ENCODE results near the gene CPXM2.

Gene CPXM2

DNA sequence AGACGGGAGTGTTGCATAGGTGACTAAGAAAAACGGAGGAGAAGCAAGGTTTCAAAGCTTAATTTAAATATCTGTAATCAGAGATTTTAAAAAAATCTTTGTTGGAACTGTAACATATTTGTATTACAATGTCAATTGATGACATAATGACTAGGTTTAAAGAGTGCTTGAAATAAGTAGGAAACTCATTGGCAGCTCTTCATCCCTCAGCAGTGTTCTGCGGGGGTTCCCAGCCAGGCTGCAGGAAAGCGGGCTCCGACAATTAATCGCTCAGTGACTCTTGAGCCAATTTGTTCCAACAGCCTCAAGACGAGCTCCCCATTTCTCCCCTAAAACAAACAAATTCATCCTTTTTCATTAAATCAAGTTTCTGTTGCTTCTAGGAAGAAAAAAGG lies 22.6 kb downstream of the CPXM2 start:
- no peak for DNase-seq (ENCODE audit: low read depth, low spot score)

DNA sequence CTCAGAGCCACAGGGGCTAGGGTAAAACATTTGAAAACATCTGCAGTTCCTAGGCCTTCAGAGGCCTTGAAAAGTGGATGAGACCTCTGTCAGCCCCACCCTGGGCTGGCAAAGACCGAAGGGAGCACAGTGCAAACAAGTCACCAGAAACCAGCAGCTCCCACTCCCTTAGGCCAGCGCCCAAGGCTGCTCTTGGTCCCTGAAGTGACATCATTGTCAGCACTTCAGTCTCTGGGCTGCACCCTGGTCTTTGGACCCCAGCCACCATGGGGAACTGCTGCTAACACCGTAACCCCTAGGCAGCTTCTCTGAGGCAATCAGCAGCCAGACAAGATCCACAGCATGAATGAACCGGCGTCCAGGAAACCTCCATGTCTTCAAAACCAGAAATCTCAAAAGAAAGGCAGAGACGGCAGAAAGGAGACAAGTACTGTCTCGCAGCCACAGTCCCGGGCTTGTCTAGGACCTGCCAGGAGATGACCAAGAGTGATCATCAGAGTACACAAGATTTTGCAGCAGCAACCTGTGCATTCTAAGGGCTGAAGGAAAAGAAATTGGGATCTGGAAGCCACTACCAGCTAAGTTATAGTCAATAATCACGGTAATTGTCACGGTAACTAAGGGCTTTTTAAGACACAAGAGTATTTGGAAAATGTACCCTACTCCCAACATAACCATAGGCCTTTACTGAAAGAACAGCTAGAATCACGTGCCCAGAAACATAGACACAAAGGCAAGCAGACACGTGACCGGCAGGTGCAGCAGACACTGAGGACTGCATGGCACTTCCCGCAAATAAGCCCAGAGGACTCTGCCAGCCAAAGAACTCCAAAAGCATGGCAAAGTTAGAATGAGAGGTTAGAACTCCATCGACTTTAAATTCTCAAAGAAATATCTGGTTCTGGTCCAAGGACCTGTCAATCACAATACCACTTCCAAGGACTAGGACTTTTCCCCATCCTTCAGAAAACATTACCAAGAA lies 23.3 kb downstream of the CPXM2 start:
- no peak for DNase-seq (ENCODE audit: low read depth, low spot score)

DNA sequence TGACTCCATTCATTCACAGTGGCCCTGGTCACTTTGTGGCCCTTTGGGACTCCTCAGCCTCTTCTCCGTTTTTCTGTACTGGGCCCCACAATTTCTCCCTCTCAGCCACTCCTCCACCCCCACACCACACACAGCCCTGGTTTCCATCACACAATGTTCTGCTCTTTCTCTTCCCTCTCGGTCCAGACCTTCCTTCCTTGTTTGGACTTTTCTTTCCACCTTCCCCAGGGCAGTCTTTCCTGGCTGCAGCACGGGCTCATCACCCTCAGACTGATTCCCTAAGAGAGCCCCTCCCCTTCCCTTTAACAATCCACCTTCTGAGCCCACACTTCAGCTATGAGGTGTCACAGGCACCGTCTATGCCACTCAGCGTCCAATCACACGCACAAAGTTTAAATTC lies 25.7 kb downstream of the CPXM2 start:
- DNase-seq (ENCODE audit: low read depth, low spot score), result no peak

DNA sequence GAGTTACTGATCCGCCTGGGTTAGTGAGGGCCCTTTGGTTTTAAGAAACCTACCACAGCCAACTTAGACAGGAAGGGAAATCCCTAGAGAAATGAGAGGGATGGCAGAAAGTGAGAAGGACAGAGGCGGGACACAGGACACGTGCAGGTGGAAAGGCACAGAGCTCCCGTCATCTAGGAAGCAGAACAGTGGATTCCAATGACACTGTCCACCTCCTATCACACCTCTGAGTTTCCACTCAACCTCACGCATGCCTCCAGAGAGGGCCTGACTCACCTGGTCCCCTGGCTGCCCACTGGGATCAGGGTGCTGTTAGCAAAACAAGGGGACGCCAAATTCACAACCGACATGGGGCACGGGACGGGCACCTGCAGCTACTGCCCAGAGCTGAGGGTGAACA lies 26.3 kb downstream of the CPXM2 start:
- DNase-seq (ENCODE audit: low read depth, low spot score), result no peak

DNA sequence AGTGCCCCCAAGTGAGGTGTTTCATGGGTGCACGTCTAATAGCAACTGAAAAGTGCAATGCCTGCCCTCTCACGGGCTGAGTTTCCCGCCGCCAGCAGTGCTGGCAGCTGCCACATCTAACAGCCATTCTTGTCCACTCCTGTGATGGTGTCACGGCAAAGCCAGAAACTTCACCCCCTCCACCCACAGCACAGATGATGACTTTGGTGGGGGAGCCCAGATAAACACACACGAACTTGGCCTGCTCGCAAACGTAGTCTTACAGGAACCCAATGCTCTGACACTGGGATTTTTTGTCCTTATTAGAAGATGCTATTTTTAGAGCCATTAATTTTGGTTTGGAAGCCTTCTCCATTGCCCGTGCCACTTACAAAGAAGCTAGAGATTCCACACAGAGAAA lies 26.7 kb downstream of the CPXM2 start:
- DNase-seq (ENCODE audit: low read depth, low spot score), result no peak

DNA sequence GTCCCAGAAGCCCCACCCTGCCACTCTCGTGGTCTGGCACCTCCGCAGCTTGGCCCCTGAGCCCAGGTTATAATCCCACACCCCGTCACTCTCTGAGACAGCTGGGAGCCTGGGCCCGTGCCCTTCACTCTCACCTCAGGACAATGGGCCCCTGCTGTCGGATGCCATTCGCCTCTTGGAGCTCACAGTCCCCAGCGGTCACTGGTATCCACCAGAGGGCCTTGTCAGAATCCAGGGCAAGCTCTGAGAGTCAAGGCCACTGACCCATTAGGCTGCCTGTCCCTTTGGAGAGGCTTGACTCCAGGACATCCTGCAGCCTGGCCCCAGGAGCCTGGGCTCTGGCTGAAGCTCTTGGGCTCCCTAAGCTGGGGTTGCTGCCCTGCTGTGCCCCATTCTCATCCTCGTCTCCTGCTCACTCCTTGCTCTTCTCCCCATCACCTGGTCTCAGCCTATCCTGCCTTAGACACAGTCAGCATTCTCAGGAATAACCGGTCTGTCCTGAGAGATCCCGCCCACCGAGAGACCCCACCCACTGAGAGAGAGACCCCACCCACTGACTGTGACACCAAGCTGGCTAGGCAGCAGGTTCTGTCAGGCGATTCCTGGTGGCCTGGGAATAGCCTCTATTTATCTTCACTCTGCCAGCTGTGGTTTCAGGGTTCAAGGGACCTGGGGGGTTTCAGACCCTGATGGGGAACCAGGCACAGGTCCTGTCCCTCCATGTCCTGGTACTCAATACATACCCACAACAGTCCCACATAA lies 27.7 kb downstream of the CPXM2 start:
- DNase-seq (ENCODE audit: low read depth, low spot score), result no peak

DNA sequence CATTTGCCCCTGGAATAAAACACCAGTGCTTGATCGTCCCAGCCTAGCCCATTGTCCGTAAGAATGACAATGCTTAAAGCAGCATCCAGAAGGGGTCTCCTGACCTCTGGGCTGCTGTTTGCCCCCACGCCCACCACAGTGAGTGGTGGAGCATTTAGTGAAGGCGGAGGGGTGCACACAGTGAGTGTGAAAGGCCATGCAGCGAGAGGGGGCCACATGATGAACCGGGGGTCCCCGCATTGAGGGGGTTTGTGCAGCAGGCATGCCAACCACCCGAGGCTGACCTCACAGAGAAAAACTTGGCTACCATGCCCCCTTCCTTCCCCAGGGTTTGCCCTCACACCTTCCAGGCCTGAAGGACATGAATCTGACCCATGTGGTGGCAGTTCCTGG lies 28.4 kb downstream of the CPXM2 start:
- DNase-seq (ENCODE audit: low read depth, low spot score), result no peak

DNA sequence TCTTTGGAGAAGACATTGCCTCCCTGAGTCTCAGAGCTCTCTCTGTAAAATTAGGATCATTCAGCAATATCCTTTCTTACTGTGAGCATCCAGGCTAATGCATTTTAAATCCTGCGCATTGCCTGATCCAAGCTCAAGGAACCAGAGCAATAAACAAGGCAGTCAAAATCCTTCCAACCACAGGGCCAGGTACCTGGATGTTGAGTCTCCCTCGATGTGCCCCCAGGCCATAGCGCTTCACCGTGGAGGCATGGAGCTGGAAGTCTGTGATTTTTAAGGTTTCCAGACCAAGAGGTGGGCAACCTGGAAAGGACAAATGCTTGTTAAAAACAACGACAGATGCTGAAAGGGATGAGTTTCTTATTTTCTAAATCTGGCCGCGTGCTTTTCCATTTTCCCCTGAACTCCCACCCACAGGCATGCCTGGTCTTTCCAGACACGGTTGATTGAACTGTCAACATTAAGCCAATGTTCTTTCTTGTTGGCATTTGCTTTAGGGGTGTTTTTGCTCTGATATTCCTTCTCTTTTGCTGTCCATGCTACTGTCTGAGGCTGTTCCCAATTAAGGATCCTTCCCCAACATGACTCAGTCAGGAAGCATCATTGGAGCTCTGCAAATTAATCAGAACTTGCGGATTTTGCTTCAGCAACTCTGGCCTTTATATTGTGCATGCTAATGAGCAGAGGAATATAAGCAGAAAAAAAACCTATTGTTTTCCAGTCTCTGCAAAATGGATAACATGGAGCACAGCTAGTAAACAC lies 29.0 kb downstream of the CPXM2 start:
- DNase-seq (ENCODE audit: low read depth, low spot score), result no peak

DNA sequence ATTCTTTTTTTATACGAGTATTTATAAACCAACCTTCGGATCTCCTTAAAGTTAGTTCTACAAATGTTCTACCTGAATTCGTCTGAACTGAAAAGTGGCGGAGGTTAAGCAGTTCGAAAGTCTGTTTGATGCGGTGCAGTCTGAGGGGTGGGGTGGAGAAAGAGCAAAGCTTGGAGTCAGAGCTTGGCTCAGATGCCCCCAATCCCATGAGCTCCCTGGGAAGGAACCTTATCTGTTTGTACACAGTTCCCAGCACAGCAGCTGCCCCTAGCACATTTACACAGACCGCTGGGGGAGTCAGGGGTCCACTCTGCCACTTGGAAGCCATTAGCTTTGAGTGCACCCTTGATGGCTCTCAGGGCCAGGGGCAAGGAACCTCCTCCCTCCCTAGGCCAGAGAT lies 30.8 kb downstream of the CPXM2 start:
- DNase-seq (ENCODE audit: low read depth, low spot score), result no peak

DNA sequence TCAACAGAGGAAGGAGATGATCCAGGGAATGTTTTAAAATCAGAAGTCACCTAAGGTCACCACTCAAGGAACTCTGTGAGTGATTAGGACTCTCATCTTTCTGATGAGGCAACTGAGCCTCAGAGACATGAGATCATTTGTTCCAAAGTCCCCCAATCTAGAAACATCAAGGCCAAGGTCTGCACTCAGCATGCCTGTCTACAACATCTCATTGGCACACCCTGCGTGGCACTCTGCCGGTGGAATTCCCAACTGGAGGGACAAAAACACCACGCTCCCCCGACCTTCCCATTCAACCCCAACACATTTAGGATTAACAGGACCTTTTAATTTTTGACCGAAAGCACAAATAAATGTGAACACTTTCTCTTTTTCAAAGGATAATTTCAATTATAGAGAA lies 31.4 kb downstream of the CPXM2 start:
- DNase-seq (ENCODE audit: low read depth, low spot score), result no peak

DNA sequence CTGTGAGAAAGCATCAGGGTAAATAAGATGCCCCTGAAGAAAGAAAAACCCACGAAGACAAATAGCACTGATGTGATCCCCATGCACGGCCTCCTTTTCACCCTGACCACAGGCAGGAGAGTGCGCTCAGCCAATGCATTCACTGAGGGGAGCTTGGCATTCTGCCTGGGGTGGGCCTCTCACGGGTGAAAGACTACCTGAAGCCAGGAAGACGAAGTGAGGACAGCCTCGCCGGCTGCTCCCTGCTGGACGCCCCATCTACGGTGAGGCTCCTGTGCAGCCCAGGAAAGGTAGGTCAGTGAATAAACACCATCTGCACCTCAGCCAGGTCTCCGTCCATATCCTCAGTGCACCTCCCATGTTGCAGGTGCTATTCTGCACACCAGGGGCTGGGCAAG lies 32.0 kb downstream of the CPXM2 start:
- DNase-seq (ENCODE audit: low read depth, low spot score), result no peak

DNA sequence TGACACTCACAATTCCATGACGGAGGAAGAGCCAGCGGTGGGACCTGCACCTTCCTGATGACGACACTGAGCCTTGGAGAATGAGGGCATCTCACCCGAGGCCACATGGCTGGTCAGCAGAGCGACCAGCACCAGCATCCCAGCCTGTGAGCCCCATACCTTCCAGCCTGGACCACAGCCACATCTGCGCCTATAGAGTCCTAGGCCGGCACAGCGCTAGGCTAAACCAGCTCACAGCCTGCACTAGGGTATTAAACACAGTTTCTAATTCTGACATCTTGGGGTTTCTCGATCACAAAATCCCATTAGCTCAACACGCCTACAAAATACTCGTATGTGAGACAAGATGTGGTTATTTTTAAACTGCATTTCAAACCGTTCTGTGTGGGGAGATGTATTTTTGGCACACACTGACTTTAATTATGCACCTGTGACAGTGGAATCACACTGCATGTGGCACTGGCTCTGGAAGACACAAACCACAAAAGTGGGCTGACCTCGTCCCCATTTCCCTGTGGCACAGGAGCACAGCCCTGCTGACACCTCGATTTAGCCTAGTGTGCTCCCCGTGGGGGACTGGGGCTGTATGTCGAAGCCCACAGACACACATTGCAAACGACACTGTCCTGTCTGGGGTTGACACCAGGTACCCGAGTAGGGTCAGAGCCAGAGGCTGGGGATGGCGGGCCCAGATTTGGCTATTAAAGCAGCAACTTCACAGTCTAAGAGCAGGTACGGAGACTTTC lies 32.5 kb downstream of the CPXM2 start:
- DNase-seq (ENCODE audit: low read depth, low spot score), result no peak

DNA sequence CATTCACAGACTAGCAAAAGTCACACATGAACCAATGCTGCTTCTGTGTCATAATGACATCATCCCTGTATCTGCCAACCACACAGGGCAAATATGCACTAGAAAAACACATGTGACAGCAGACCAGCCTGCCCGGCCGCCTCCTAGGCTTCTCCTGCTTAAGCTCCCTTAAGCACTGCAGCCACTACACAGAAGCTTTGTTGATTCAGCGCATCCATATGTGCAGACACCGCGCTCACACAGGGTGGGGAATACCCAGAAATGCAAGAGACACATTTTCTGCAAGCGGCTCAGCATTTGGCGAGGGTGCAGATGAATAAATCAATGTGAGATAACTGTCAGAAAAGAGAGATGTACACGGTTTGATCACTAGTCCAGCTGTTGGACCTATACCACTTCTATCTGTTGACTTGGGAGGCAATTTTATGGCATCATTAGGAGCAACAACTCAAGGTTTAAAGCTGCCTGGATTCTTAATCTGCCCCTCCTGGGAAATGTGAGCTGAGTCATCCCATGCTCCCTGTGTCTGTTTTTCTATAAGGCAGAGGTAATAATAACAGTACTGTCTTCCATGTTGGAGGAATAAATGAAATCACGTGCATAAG lies 33.4 kb downstream of the CPXM2 start:
- no peak for DNase-seq (ENCODE audit: low read depth, low spot score)

DNA sequence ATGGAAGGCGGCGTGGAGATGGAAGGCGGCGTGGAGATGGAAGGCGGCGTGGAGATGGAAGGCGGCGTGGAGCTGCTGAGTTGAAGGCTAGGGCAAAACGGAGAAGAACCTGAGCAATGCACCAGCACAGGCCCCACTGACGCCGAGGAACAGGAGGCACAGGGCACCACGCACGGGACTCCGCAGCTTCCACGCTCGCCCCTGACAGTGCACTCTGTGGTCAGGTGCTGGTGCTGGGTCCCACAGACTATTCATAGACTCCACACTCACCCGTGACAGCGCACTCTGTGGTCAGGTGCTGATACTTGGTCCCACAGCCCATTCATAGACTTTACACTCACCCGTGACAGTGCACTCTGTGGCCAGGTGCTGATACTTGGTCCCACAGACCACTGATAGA lies 34.0 kb downstream of the CPXM2 start:
- DNase-seq (ENCODE audit: low read depth, low spot score), result no peak

DNA sequence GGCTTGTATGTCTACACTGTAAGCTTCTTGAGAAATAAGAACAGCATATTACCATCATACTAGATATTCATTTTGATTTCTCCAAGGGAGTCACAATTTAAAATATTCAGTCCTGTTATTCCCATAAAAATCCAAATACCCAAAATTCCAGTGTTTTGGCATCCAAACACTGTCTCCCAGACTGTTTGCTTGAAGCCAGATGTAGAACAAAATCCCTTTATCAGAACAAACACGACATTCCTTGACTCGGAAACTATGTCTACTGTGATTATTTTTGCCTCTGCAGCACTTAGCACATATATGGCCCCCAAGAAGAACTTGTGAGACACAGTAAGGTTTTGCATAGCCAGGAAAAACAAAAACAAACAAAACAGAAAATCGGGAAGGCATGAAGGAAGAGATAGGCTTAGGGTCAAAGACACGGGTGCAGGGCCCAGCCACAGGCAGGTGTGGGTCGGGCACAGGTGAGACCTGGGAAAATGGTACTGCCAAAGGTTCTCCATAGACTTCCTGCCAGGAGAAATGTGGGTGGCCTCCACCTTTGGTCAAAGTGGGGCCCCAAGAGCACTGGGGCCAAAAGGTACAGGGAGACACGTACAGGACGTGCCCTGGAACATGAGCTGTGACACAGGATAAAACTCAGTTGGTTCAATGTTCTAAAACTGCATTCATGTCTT lies 36.5 kb downstream of the CPXM2 start:
- no peak for DNase-seq (ENCODE audit: low read depth, low spot score)

DNA sequence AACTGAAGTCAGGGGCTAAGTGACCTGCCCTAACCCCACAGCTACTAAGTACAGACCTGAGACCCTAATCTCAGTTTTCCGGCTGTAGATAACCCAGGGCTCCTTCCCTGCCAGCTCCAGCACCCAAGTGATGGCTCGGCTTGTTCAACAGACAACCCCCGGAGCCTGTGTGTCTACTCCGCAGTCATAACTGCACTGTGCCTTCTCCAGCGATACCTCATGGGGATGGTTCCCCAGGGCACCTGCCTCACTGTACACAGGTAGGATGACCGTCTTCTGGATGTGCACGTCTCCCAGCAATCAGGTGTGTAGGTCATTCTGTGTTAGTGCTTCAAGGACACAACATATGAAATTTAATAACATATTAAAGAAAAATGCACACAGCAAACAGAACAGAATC lies 37.1 kb downstream of the CPXM2 start:
- no peak for DNase-seq (ENCODE audit: low read depth, low spot score)

DNA sequence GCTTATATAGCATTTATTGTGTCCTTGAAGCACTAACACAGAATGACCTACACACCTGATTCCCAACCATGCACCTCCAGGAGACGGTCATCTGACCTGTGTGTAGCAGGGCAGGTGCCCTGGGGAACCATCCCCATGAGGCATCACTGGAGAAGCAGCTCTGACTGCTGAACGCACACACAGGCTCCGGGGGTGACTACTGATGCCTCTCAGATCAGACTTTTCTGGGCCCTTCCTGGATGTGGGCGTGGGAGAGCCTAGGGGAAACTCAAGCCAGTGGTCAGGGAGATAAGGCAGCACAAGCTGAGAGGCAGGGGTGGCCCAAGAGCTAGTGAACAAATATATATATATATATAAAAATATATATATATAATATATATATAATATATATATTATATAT lies 37.6 kb downstream of the CPXM2 start:
- DNase-seq (ENCODE audit: low read depth, low spot score), result no peak

DNA sequence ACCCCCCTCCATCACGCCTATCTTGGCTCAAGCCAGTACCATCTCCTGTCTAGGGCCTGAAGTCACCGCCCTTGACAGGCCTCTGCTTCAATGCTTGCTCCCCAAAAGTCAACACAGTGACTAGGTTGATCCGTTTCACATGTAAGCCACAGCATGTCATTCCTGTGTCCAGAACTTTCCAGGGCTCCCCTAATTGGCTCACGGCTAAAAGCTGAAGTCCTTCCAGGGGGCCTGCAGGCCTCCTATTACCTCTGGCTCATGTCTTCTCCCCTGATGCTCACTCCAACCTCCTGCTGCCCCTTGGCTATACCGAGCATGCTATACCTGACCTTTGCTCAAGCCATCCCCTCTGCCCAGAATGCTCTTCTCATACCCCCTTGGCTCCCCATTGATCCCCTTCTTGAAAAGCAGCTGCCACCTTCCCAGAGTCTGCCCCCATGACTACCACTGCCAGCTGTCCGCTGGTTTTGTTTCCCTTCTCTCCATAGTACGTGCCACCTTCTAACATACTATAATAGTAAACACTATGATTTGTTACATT lies 39.1 kb downstream of the CPXM2 start:
- no peak for DNase-seq (ENCODE audit: low read depth, low spot score)

DNA sequence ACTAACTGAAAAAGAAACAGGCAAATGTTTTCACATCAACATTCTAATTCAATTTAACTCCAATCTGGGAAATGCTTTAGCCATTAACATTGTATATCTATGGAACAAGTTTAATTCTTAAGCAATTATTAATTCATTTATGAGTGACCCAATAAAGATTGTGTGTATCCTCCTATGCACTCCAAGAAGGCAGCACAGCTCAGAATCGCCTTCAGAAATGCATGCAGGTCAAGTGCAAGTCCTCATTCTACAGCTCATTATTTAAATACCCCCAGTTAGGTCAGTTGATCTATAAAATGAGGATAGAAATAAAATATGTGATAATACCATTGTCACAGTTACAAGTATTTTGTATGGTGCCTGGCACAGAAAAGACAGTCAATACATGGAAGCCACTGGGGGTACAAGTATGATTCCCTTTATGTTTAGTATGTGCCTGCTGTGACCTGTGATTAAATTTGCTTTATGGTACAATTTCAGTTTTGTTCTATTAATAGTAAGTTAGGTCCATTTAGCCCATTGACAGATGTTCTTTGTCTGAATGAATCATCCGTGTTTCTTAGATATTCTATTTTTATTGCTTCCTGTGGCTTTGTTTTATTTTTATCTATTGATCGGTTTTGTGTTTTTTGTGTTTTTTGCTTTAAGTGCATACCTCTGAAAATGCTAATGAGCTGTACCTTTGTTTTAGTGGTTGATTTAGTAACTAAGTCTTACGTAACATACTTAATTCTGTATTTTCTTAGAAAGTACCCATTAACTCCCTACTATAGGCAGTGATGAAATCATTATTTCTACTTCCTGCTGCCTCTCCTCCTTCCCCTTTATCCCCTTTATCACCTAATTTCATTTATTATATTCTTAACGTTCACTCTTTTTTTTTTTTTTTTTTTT lies 42.8 kb downstream of the CPXM2 start:
- no peak for DNase-seq (ENCODE audit: low read depth, low spot score)

All from iPS DF 19.7 (cell line).